HuH-7.5 (cell line): ENCODE data around the gene TOMM6.

Experiments used
- DNase-seq: peaks from one replicate; pipeline ENCODE4 v3.0.0; 2011; ENCODE audit warnings: low spot score

The TOMM6 gene

GRCh38 chr6:41824571-41825569, 37.4 kb downstream of the TOMM6 start:
- DNase-seq: no peak

GRCh38 chr6:41826343-41827022, 39.0 kb downstream of the TOMM6 start:
- DNase-seq: no peak

DNA sequence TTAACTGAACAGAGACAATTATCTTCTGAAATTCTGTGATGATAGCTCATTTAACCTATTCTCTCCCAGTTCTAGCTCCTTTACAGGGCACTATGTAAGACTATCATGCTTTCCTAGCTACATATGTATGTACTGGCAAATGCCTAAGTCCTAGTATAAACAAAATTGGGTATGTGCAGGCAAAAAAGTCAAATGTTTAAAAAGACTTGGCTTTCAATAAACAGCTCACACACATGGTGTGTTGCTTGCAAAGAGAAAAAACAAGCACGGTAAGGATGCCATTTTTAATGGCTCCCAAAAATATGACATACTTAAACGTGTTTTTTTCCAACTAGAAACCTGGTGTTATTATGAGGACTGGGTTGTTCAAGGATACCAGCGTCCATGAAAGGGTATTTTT, 44.8 kb downstream of the TOMM6 start:
- DNase-seq: no peak

GRCh38 chr6:41836022-41836659, 48.6 kb downstream of the TOMM6 start:
- DNase-seq: no peak

DNA sequence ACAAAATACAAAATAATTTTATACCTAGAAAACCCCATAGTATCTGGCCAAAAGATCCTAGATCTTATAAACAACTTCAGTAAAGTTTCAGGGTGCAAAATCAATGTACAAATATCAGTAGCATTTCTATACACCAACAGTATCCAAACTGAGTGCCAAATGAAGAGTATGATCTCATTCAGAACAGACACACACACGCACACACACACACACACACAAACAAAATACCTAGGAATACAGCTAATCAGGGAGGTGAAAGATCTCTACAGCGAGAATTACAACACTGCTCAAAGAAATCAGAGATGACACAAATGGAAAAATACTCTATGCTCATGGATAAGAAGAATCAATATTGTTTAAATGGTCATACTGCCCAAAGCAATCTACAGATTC, 49.2 kb downstream of the TOMM6 start:
- no peak for DNase-seq
